Measurements from ENCODE around the gene KCNJ18.
"Not testable (repeated sequence)": the region's sequence is repeated elsewhere in the genome, so short reads cannot be mapped to it uniquely, and the experiment has no call there.

DNA sequence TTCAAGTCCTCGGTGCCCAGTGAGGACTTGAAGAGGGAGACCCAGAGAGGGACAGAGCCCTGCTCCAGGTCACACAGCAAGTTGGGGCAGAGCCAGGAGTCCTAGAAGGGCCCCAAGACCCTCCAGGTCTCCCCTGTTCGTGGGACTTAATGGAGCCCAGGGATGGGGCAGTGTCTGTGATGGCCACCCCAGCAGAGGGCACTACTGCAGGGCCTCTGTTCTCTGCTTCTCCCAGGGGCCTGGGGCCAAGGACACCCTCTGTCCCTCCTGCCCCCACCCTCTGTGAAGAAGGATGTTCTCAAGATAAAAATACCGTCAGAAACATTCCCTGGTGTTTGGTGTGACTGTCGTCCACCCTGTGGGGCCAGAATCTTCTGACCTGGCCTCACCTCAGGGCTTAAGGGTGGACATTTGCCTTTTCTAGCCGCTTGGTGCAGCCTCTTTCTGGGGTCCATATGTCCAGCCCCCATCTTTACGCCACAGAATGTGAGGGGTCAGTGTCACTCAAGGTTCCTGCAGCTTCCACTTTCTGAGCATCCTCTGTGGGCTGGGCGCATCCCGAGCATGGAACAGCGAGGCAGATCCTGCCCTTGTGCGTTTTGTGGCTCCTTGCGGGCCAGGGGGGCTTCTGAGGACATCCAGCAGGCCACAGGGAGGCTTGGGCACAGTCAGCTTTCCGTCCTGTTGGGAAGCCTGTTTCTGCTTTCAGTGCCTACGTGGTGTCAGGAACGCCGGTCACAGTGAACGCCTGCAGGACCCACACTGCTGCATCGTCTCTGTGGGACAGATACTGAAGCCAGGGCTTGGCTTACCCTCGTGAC, at the start of gene KCNJ18:
- TF ChIP-seq, protein P1, sequence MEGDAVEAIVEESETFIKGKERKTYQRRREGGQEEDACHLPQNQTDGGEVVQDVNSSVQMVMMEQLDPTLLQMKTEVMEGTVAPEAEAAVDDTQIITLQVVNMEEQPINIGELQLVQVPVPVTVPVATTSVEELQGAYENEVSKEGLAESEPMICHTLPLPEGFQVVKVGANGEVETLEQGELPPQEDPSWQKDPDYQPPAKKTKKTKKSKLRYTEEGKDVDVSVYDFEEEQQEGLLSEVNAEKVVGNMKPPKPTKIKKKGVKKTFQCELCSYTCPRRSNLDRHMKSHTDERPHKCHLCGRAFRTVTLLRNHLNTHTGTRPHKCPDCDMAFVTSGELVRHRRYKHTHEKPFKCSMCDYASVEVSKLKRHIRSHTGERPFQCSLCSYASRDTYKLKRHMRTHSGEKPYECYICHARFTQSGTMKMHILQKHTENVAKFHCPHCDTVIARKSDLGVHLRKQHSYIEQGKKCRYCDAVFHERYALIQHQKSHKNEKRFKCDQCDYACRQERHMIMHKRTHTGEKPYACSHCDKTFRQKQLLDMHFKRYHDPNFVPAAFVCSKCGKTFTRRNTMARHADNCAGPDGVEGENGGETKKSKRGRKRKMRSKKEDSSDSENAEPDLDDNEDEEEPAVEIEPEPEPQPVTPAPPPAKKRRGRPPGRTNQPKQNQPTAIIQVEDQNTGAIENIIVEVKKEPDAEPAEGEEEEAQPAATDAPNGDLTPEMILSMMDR (IDR thresholded peaks at IDR 0.05; ENCODE audit: borderline replicate concordance, extremely low read depth, low read length, poor library complexity, severe bottlenecking): not testable (repeated sequence)
- TF ChIP-seq EZH2 (IDR thresholded peaks at IDR 0.05; ENCODE audit: borderline replicate concordance, low read depth, low read length, severe bottlenecking): not testable (repeated sequence)
